ENCODE measurements around the gene CEP104. TPM values are rescaled to one million over a fixed set of nuclear protein-coding genes. Genes with fewer than 3 reads are reported as not detected.

Gene CEP104
- polyA plus RNA-seq, 1 donor from 2014 or later = 8.1 TPM

DNA sequence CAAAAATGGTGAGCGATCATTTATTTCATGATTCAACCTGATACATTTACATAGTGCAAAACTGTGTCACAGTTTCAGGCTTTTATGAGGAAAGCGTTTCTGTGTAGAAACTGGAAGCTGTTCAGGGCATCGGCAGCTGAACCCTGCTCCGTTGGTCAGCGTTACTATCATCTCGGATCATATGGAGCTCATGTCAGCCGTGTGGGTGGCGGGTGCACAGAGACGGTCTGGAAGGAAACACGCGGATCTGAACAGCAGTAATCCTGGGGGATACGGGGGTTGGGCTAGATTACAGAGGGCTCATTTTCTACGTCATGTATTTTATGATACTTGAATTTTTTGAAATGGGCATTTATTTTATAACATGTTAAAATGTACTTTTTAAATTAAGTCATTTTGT lies 28.0 kb upstream of the CEP104 start:
- Histone ChIP-seq H3F3A (ENCODE audit: insufficient read depth, low read length, poor library complexity, severe bottlenecking) (no peaks in the 10 kb centered on the region), H3K79me2 (replicated peaks; ENCODE audit: insufficient read depth, low read length) (no peaks in the 10 kb centered on the region), H3K36me3 (ENCODE audit: insufficient read depth, low read length) (peaks cover 2% of the 10 kb centered on the region), H3K4me2 (ENCODE audit: low read length) (no peak overlapping the region), H4K20me1 (ENCODE audit: insufficient read depth) (no peaks in the 10 kb centered on the region), H3K27me3 (ENCODE audit: insufficient read depth, low read depth, low read length) (no peaks in the 10 kb centered on the region), H3K27ac (ENCODE audit: low read length) (no peak overlapping the region), H3K9me3 (ENCODE audit: low read length) (no peaks in the 10 kb centered on the region), H3K4me3 (ENCODE audit: low read length) (no peak overlapping the region), H2AFZ (ENCODE audit: low read depth, low read length) (no peak overlapping the region), H3K9ac (ENCODE audit: low read length) (no peak overlapping the region), H3K9me2 (ENCODE audit: insufficient read depth, low read length) (no peaks in the 10 kb centered on the region)
- TF ChIP-seq EP300 (conservative IDR thresholded peaks at IDR 0.05; ENCODE audit: poor library complexity, severe bottlenecking) = no peak
- TF ChIP-seq EZH2 (IDR thresholded peaks at IDR 0.05; ENCODE audit: borderline replicate concordance, insufficient read depth, low read length, poor library complexity, severe bottlenecking) = no peak
- TF ChIP-seq RAD21 (conservative IDR thresholded peaks at IDR 0.05) = no peak
- TF ChIP-seq, protein P1, sequence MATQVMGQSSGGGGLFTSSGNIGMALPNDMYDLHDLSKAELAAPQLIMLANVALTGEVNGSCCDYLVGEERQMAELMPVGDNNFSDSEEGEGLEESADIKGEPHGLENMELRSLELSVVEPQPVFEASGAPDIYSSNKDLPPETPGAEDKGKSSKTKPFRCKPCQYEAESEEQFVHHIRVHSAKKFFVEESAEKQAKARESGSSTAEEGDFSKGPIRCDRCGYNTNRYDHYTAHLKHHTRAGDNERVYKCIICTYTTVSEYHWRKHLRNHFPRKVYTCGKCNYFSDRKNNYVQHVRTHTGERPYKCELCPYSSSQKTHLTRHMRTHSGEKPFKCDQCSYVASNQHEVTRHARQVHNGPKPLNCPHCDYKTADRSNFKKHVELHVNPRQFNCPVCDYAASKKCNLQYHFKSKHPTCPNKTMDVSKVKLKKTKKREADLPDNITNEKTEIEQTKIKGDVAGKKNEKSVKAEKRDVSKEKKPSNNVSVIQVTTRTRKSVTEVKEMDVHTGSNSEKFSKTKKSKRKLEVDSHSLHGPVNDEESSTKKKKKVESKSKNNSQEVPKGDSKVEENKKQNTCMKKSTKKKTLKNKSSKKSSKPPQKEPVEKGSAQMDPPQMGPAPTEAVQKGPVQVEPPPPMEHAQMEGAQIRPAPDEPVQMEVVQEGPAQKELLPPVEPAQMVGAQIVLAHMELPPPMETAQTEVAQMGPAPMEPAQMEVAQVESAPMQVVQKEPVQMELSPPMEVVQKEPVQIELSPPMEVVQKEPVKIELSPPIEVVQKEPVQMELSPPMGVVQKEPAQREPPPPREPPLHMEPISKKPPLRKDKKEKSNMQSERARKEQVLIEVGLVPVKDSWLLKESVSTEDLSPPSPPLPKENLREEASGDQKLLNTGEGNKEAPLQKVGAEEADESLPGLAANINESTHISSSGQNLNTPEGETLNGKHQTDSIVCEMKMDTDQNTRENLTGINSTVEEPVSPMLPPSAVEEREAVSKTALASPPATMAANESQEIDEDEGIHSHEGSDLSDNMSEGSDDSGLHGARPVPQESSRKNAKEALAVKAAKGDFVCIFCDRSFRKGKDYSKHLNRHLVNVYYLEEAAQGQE (IDR thresholded peaks at IDR 0.05; ENCODE audit: borderline replicate concordance) = no peak
- no peak for TF ChIP-seq TAF1 (IDR thresholded peaks at IDR 0.05; ENCODE audit: low read depth)
- no peak for TF ChIP-seq MXI1 (conservative IDR thresholded peaks at IDR 0.05; ENCODE audit: poor library complexity, severe bottlenecking)
- TF ChIP-seq SMC3 (conservative IDR thresholded peaks at IDR 0.05; ENCODE audit: poor library complexity) = no peak

DNA sequence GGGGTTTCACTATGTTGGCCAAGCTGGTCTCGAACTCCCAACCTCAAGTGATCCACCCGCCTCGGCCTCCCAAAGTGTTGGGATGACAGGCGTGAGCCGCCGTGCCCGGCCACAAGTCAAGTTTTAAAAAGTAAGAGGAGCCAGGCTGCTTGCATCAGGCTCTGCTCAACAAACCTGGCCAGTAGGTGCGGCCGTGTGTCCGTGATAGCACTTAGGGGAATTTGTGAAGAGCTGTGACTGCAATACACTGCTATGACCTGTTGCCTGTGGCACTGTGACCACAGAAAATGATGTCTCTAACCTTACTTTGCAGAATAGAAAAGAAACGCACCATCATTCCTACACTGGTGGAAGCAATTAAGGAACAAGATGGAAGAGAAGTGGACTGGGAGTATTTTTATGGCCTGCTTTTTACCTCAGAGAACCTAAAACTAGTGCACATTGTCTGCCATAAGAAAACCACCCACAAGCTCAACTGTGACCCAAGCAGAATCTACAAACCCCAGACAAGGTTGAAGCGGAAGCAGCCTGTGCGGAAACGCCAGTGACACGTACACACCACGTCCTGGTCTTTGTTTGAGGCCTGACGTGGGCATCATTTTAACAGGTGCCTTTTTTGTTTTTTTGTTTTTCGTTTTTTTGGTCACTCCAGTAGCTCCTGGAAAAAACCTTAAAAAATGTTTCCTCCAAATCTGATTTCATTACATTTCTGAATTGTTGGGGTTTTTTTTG lies 26.3 kb upstream of the CEP104 start:
- H3K4me3 ChIP-seq (ENCODE audit: low read length) = no peak overlapping the region
- H3K9ac ChIP-seq (ENCODE audit: low read length) = no peak overlapping the region

More for the DNA sequence above, 26.3 kb upstream of the CEP104 start:
- Histone ChIP-seq H3K9me3 (ENCODE audit: low read length) (no peaks in the 10 kb centered on the region), H3K79me2 (replicated peaks; ENCODE audit: insufficient read depth, low read length) (no peaks in the 10 kb centered on the region), H3K4me2 (ENCODE audit: low read length) (no peak overlapping the region), H2AFZ (ENCODE audit: low read depth, low read length) (no peak overlapping the region), H3K36me3 (ENCODE audit: insufficient read depth, low read length) (peaks cover 5% of the 10 kb centered on the region), H4K20me1 (ENCODE audit: insufficient read depth) (no peaks in the 10 kb centered on the region), H3K9me2 (ENCODE audit: insufficient read depth, low read length) (no peaks in the 10 kb centered on the region), H3F3A (ENCODE audit: insufficient read depth, low read length, poor library complexity, severe bottlenecking) (no peaks in the 10 kb centered on the region), H3K27me3 (ENCODE audit: insufficient read depth, low read depth, low read length) (no peaks in the 10 kb centered on the region), H3K27ac (ENCODE audit: low read length) (no peak overlapping the region)
- TF ChIP-seq SMC3 (conservative IDR thresholded peaks at IDR 0.05; ENCODE audit: poor library complexity) = no peak
- TF ChIP-seq MXI1 (conservative IDR thresholded peaks at IDR 0.05; ENCODE audit: poor library complexity, severe bottlenecking) = no peak
- no peak for TF ChIP-seq CTCF (IDR thresholded peaks at IDR 0.05; ENCODE audit: poor library complexity, severe bottlenecking)
- TF ChIP-seq, protein P1 (IDR thresholded peaks at IDR 0.05; ENCODE audit: borderline replicate concordance) = no peak

Data from neural cell (in vitro differentiated cells).